Stomach (tissue), 9 donors: ENCODE results near the gene GGCX. TPM values are rescaled to one million over a fixed set of nuclear protein-coding genes. Genes with fewer than 3 reads are reported as not detected.
"Not testable (repeated sequence)": the region's sequence is repeated elsewhere in the genome, so short reads cannot be mapped to it uniquely, and the experiment has no call there.

Source experiments
- DNase-seq, 2 donors: peaks; one replicate each; pipeline versions ENCODE4 v3.0.0 to v3.0.0-alpha.2; 2013 to 2019
- H3K27ac ChIP-seq, 5 donors: fragments of 200-600 bp in 4 of 5; sonication (generic) in 4 of 5; one replicate each; pipeline ENCODE4 v1.5.1; 2013 to 2019; ENCODE audit warnings: mild to moderate bottlenecking in 1 of 5, moderate library complexity in 1 of 5
- H3K27me3 ChIP-seq, 3 donors: fragments of 200-600 bp; sonication (generic); one replicate each; pipeline ENCODE4 v1.5.1; 2017 to 2019; ENCODE audit warnings: mixed run types in 1 of 3
- H3K36me3 ChIP-seq, 4 donors: fragments of 200-600 bp; sonication (generic); 1 replicate in 3 of 4; 2 replicates in 1 of 4; pipeline ENCODE4 v1.5.1; 2016 to 2019
- H3K4me1 ChIP-seq, 4 donors: fragments of 200-600 bp; sonication (generic); one replicate each; pipeline ENCODE4 v1.5.1; 2016 to 2019
- H3K4me3 ChIP-seq, 4 donors: fragments of 200-600 bp; sonication (generic) in 3 of 4; one replicate each; pipeline ENCODE4 v1.5.1; 2016 to 2019; ENCODE audit warnings: mild to moderate bottlenecking in 1 of 4
- H3K9me3 ChIP-seq, 4 donors: fragments of 200-600 bp; sonication (generic); one replicate each; pipeline ENCODE4 v1.5.1; 2016 to 2019
- EP300 ChIP-seq: sonication (generic); formaldehyde crosslinking; IDR thresholded peaks from one replicate; pipeline ENCODE4 v1.6.1; 2017; ENCODE audit warnings: antibody characterized with exemption
- POLR2A ChIP-seq, 4 donors: fragments of 450-650 bp; IDR thresholded peaks; one replicate each; pipeline ENCODE4 v1.6.1; 2016; ENCODE audit warnings: antibody characterized with exemption in 4 of 4, control low read depth in 2 of 4, mild to moderate bottlenecking in 1 of 4, moderate library complexity in 1 of 4
- POLR2AphosphoS5 ChIP-seq, 3 donors: sonication (generic); formaldehyde crosslinking; IDR thresholded peaks; one replicate each; pipeline ENCODE4 v1.6.1; 2016; ENCODE audit warnings: antibody characterized with exemption in 3 of 3
- WGBS, 5 donors: extraction: QIAGEN DNeasy Blood & Tissue Kit in 3 of 5; methylation state at CpG; one replicate each; pipeline versions ENCODE4 v1.1.5 to v1.1.7; 2013 to 2018; 5-methylcytosine and 5-hydroxymethylcytosine counted together
- intact Hi-C: fragments of 100-400 bp; cut with DNase I; formaldehyde crosslinking; loops from one replicate; pipeline ENCODE4 v1.15.1; 2023; ENCODE audit warnings: low total_unique reads
- polyA plus RNA-seq, 3 donors: library from polyadenylated mRNA; stranded (reverse); fragments of 200-250 nt; gene quantifications; one replicate each; pipeline ENCODE4 v1.2.3, GENCODE V29; 2013
- total RNA-seq, 5 donors: library from RNA; depleted of rRNA; stranded (reverse); fragments of >200 nt; gene quantifications; one replicate each; pipeline versions ENCODE4 v1.1.0 to v1.2.3, GENCODE V29; 2014 to 2016
- TF ChIP-seq, protein P1 (sequence below), 7 experiments: fragments of 450-650 bp in 4 of 7; fragments of 200-600 bp in 3 of 7; sonication (generic) in 3 of 7; IDR thresholded peaks; one replicate each; pipeline ENCODE4 v1.5.1; 2016 to 2019; ENCODE audit warnings: antibody characterized with exemption in 7 of 7, control low read depth in 2 of 7, mild to moderate bottlenecking in 1 of 7
- donor health status: healthy with polysubstance abuse.
- donor health status: Bipolar disorder and iron deficiency.
- donor health status: healthy.

The GGCX gene
- total and polyA plus RNA-seq, 8 donors = 5.2 to 87.5 (median 15.9) TPM

DNA sequence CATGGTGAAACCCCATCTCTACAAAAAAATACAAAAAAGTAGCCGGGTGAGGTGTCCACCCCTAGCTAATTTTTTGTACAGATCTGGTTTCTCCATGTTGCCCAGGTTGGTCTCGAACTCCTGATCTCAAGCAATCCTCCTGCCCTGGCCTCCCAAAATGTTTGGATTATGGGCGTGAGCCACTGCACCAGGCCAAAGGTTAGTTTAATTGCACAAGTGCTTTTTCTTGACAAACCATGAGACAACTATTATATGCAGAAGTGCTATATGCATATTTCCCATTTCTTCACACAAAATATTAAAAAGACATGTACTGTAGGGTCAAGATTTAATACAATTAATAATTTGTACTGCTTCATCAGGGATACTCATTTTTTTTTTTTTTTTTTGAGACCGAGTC is 5.0 kb upstream of the GGCX start:
- Histone ChIP-seq H3K4me1 (peaks cover 0 to 8% (median 7%) of the 10 kb centered on the region in 4 donors), H3K36me3 (no peaks in the 10 kb centered on the region), H3K4me3 (no peak overlapping the region), H3K27me3 (no peaks in the 10 kb centered on the region), H3K27ac (no peak overlapping the region), H3K9me3 (no peaks in the 10 kb centered on the region)
- TF ChIP-seq, protein P1, sequence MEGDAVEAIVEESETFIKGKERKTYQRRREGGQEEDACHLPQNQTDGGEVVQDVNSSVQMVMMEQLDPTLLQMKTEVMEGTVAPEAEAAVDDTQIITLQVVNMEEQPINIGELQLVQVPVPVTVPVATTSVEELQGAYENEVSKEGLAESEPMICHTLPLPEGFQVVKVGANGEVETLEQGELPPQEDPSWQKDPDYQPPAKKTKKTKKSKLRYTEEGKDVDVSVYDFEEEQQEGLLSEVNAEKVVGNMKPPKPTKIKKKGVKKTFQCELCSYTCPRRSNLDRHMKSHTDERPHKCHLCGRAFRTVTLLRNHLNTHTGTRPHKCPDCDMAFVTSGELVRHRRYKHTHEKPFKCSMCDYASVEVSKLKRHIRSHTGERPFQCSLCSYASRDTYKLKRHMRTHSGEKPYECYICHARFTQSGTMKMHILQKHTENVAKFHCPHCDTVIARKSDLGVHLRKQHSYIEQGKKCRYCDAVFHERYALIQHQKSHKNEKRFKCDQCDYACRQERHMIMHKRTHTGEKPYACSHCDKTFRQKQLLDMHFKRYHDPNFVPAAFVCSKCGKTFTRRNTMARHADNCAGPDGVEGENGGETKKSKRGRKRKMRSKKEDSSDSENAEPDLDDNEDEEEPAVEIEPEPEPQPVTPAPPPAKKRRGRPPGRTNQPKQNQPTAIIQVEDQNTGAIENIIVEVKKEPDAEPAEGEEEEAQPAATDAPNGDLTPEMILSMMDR (IDR thresholded peaks at IDR 0.05) = no peak
- TF ChIP-seq POLR2AphosphoS5 (IDR thresholded peaks at IDR 0.05) (no peak), POLR2A (IDR thresholded peaks at IDR 0.05) (no peak), EP300 (no peak)
- DNase-seq = no peak
- intact Hi-C loops = no loop called here
- 78 to 90% (median 80%) methylated on average over 4 of the region's 4 CpGs for WGBS, 5 donors

DNA sequence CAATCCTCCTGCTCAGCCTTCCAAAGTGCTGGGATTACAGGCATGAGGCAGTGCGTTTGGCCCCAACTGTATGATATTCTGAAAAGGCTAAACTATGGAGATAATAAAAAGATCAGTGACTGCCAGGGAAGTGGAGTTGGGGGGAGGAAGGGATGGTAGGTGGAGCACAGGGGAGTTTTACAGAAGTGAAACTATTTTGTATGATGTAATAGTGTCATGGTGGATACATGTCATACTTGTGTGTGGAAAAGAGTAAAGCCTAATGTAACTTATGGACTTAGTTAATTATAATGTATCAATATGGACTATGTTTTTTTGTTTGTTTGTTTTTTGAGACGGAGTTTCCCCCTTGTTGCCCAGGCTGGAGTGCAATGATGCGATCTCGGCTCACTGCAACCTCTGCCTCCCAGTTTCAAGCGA is 2.9 kb upstream of the GGCX start:
- H3K36me3 ChIP-seq = peaks cover 0 to 2% (median under 1%) of the 10 kb centered on the region in 4 donors
- H3K27ac ChIP-seq = no peak overlapping the region
- 88 to 93% (median 91%) methylated on average over 5 of the region's 5 CpGs for WGBS, 5 donors
- no peak overlapping the region for H3K4me3 ChIP-seq
- H3K9me3 ChIP-seq = no peaks in the 10 kb centered on the region
- peaks cover 14 to 26% (median 24%) of the 10 kb centered on the region in 4 donors for H3K4me1 ChIP-seq
- no peaks in the 10 kb centered on the region for H3K27me3 ChIP-seq
- DNase-seq = no peak
- intact Hi-C loops = no loop called here
- TF ChIP-seq EP300 = no peak
- no peak for TF ChIP-seq POLR2A (IDR thresholded peaks at IDR 0.05)
- TF ChIP-seq POLR2AphosphoS5 (IDR thresholded peaks at IDR 0.05) = no peak
- TF ChIP-seq, protein P1 (IDR thresholded peaks at IDR 0.05) = no peak

DNA sequence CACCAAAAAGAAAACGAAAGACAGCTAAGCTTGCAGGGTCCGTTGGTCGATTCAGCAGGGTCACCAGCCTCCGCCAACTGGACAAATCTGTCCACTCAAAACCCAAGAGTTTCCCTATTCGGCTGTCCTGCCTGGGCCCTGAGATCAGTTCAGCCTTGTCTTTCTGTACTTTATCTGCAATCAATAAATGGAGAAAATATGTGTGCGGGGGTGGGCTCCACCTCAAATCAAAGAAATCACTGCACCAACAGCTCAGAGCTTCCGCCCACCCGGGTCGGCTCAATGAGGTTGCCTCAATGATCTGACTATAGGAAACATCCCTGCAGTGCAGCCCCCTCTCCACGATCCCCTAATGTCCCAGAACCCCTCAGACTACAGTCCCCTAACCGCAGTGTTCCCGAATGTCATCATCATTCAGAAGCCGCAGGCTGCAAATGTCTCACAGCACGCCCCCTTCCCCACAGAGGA is 447 bp downstream of the GGCX start:
- Histone ChIP-seq H3K4me3 (peak overlapping the region; percentile 65 to 91 (median 76)), H3K9me3 (no peaks in the 10 kb centered on the region), H3K36me3 (peaks cover 6 to 34% (median 33%) of the 10 kb centered on the region in 4 donors), H3K4me1 (peaks cover 14 to 36% (median 27%) of the 10 kb centered on the region in 4 donors), H3K27ac (peak overlapping the region; percentile 81 to 93 (median 89)), H3K27me3 (no peaks in the 10 kb centered on the region)
- intact Hi-C loops = no loop called here
- peak in 1 of 2 donors; percentile 32 for DNase-seq
- WGBS, 5 donors = 1 to 4% (median 2%) methylated on average over 10 to 14 of the region's 14 CpGs
- TF ChIP-seq EP300 (no peak), POLR2A (IDR thresholded peaks at IDR 0.05) (no peak), POLR2AphosphoS5 (IDR thresholded peaks at IDR 0.05) (no peak)
- TF ChIP-seq, protein P1 (IDR thresholded peaks at IDR 0.05) = no peak

DNA sequence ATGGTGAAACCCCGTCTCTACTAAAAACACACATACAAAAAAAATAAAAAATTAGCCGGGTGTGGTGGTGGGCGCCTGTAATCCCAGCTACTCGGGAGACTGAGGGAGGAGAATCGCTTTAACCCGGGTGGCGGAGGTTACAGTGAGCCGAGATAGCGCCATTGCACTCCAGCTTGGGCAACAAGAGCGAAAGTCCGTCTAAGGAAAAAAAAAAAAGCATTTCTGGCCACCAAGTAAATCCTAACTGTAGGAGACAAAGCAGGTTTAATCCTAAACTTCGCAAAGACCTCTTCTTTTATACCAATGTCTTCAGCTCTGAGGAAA is 928 bp downstream of the GGCX start:
- intact Hi-C loops, DNase-seq, H3K27me3 ChIP-seq, H3K9me3 ChIP-seq: not testable (repeated sequence)
- peaks cover 14 to 36% (median 27%) of the 10 kb centered on the region in 4 donors for H3K4me1 ChIP-seq
- 67 to 80% (median 75%) methylated on average over 12 of the region's 12 CpGs for WGBS, 5 donors
- peak overlapping the region; percentile 65 to 91 (median 76) for H3K4me3 ChIP-seq
- peak overlapping the region in 3 of 5 donors; percentile 89 to 93 (median 91) for H3K27ac ChIP-seq
- H3K36me3 ChIP-seq = peaks cover 7 to 38% (median 37%) of the 10 kb centered on the region in 4 donors

DNA sequence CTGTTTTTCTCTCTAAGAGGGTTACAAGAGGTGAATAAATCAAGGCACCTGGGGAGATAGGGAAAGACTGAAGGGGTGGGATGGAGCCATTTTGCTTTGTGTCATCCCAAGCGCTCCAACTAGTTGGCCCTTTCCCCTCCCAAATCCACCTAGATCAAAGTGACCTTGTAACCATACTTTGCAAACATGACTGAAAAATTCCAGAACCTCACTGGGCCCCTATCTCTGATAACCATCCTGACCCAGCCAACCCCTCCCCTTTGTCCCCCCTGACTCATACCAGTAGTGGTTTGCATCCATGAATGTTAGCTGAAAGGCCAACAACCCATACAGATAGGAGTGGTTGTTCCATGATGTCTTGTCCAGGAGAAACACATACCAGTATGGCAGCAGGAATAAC is 3.1 kb downstream of the GGCX start:
- no peaks in the 10 kb centered on the region for H3K27me3 ChIP-seq
- DNase-seq = no peak
- no peak overlapping the region for H3K27ac ChIP-seq
- H3K36me3 ChIP-seq = peaks cover 21 to 60% (median 59%) of the 10 kb centered on the region in 4 donors
- H3K4me3 ChIP-seq = no peak overlapping the region
- intact Hi-C loops = no loop called here
- no peaks in the 10 kb centered on the region for H3K9me3 ChIP-seq
- TF ChIP-seq, protein P1 (IDR thresholded peaks at IDR 0.05) = no peak
- TF ChIP-seq POLR2AphosphoS5 (IDR thresholded peaks at IDR 0.05) (no peak), EP300 (no peak)
- H3K4me1 ChIP-seq = peaks cover 14 to 36% (median 27%) of the 10 kb centered on the region in 4 donors
- WGBS, 5 donors = 88 to 100% (median 94%) methylated on average over 1 of the region's 1 CpG
